Measurements from ENCODE around the gene LRRC4B.

LRRC4B gene

DNA sequence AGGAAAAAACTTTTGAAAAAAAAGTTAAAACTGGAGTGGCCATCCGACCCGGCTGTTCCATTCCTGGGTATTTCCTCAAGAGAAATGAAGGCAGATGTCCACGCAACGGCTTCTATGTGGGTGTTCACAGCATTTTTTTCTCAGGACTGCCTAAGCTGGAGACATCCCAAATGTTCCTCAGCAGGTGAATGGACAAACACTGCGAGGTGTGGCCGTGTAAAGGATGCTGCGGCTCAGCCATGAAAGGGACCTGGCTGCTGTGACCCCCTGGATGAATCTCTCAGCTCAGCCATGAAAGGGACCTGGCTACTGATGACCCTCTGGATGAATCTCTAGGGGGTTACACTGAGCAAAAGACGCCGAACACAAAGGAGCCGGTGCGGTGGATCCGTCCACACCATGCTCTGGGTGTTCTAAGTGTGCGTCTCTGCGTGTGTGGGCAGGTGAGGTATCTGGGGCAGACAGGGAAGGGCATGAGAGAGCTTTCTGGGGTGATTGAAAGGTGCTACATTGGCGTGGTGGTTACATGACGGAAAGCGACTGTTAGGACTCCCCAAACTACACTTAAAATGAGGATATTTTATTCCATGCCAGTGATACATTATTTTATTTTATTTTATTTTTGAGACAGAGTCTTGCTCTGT, 47.3 kb downstream of the LRRC4B start:
- no peak for DNase-seq

DNA sequence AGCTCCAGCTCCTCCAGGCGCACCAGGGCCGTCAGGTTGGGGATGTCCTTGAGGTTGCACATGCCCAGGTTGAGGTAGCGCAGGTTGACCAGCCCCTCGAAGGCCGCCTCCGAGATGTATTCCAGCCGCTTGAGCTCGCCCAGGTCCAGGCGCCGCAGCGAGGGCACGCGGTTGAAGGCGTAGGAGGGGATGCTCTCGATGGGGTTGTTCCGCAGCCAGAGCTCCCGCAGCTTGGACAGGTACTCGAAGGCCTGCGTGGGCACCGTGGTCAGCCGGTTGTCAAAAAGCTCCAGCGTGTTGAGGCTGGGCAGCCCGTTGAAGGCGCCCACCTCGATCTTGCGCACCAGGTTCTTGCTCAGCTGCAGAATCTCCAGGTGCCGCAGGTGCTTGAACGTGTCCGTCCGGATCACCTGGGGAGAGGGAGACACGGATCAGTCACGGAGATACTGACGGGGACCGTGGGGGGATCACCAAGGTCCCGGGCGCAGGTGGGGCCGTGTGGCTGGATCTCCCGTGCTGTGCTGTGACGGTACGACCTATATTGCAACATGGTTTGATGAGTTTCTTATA, 49.1 kb downstream of the LRRC4B start:
- DNase-seq, result no peak

DNA sequence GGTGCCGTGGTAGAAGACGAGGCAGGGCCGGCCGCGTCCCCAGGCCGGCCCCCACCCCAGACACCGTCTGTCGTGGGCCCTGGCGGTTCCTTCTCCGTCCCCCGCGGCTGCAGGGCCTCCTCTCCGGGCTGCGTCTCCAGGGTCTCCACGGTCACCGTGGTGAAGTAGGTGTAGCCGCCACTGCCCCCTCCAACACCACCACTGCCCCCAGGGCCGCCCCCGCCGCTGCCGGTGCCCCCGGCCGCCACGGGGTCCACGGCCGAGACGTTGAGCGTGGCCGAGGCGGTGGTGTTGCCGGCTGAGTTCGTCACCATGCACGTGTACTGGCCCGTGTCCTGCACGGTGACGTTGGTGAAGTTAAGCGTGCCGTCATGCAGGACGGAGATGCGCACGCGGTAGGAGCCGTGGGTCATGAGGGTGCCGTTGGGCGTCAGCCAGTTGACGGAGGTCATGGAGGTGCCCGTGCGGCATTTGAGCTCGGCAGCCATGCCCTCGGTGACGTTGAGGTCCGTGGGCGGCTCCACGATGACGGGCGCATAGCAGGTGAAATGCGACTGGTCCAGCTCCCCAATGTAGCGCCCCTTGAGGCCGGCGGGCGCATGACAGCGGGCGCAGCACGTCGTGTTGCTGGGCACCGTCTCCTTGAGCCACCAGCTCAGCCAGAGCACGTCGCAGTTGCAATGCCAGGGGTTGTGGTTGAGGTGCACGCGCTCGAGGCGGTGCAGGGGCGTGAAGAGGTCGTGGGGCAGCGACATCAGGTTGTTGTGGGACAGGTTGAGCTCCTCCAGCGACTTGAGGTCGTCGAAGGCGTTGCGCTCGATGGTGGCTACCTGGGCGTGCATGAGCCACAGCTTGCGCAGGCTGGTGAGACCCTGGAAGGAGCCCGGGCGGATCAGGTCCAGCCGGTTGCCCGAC, 49.9 kb downstream of the LRRC4B start:
- DNase-seq, result no peak

DNA sequence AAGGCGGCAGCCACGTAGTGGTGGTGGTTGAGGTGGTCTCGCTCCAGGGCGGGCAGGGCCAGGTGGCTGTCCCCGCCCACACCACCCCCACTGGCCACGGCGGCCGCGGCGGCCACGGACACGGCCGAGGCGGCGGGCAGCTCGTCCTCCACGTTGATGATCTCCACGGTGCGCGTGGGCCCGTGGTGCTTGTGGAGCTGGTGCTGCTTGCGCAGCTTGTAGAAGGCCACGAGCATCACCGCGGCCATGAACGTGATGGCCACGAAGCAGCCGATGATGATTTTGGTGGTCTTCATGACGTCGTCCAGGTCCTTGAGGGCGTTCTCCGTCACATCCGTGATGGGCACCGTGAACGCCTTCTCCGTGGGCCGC, 50.5 kb downstream of the LRRC4B start:
- DNase-seq, result no peak

DNA sequence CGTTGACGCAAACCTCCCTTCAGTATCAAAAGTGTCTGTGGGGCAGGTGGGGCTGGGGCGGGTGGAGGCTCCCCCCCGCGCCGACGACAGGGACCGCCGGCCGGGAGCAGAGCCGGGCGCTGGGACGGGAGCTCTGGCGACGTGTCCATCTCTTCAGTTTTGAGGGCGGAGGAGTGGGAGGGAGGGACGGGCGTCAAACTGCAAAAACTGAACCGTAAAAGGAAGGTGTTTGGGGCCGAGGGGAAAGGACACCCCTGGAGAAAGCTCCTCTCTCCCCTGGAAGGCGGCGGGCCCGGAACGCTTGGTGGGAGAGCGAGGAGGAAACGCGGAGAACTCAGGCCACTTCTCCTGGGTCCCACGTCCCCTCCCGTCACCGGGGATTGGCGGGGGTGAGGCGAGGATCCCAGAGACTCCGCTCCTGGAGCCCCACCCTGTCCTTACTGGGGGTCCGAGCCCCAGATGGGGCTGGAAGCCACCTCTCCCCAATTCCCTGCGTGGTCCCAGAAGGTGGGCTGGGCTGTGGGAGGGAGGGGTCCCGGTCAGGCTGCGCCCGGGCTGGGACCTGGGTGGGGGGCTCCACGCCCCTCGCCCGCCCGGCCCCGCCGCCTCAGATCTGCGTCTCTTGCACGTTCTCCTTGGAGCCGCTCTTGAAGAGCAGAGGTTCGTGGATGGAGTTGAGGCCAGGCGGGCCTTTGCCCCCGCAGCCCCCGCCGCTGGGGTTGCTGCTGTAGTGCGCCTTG, 51.1 kb downstream of the LRRC4B start:
- no peak for DNase-seq

DNA sequence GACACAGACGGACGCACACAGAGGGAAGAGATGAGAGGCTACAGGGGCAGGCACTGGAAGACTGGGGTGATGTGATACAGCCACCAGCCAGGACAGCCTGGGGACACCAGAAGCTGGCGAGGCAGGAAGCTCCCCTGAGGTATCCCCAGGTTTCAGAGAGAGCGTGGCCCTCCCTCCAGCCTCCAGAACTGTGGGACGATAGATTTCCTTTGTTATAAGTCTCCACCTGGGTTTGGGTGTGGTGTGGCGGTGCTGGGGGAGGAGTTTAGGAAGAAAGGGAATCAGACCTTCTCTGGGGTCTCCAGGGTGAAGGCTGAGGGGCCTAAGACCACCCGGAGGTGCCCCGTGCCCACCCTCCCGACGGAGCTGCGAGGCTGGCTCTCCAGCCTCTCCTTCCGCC, 51.8 kb downstream of the LRRC4B start:
- DNase-seq, result no peak

DNA sequence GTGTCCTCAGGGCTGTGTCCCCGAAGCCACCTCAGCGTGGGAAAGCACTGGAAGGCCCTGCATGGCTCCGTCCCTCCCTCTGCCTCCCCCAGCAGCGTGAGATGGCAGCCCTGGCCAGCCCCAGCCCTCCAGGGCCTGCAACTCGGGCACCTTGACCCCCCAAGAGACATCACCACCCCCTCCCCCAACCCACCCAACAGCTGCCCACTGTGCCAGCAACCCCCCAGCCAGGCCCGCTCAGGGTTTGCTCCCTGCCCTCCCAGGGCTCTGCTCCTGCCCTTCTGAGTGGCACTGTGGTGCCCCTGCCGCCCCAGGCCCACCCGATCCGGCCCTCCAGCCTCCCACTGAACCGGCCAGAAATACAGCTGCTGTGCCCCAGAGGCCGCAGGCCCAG, 53.1 kb downstream of the LRRC4B start:
- DNase-seq, result no peak

DNA sequence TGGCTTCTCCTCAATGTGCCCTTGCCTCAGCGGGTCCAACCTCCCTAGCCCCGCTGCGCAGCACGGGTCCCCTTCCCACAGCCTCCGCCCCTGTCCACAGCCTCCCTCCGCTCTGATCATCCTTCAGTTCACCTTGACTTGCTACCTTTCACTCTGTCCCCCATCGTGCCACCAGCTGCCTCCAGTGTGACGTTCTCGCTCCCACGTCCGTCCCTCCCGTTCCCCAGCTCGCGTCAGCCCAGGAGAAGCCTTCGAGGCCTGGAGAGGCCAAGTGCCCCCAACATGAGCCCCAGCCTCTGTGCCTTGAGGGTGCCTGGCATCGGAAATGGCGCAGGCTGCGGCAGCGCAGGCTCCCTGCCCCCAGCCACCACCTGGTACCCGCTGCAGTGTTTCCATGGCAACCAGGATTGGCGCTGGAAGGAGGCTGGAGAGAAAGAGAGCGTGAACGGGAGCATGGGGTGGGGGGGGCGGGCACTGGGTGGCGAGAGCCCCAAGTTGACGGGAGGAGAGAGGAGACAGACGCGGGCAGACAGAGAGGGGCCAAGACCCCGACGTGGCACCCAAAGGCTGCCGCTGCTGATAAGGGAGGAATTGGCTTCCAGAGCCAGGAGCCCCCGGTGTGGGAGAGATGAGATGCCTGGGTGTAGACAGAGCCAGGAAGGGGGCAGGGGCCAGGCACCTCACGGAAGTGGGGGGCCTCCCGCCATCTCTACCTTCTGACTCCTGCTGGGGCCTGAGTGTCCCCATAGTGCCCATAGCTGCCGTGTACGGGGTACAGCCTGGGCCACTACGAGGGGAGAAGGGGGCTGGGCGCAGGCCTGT, 53.7 kb downstream of the LRRC4B start:
- no peak for DNase-seq

DNA sequence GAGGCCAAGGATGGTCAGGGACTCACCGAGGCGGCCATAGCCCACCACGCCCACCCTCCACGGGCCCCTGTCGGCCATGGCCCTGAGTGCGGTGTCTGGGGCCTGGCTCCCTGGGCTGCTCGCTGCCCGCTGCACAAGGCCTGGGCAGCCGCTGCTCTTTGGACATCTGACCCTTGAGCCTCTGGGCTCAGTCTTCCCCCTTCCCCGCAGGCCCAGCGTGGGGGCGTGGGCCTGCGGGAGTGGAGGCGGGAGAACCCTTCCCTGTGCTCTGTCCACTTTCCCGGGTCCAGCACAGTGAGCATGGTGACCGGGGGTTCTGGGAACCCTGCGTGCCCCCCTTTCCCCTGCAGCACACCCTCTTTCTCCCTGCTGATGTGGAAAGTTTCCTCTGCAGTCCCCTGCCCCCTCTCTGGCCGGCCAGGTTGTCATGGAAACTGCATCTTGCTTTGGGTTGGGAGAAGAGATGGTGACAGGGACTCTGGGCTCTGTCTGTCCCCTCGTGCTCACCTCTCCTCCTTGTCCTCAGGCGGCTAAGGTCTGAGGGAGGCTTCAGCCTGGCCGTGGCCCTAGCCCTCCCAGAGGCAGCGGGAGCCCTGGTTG, 54.4 kb downstream of the LRRC4B start, which contains the start of gene ASPDH:
Gene ASPDH (minus strand): TSS at position 168 of the 600 bp plus-strand sequence. CDS start 90 bp downstream, at position 78.
- no peak for DNase-seq

DNA sequence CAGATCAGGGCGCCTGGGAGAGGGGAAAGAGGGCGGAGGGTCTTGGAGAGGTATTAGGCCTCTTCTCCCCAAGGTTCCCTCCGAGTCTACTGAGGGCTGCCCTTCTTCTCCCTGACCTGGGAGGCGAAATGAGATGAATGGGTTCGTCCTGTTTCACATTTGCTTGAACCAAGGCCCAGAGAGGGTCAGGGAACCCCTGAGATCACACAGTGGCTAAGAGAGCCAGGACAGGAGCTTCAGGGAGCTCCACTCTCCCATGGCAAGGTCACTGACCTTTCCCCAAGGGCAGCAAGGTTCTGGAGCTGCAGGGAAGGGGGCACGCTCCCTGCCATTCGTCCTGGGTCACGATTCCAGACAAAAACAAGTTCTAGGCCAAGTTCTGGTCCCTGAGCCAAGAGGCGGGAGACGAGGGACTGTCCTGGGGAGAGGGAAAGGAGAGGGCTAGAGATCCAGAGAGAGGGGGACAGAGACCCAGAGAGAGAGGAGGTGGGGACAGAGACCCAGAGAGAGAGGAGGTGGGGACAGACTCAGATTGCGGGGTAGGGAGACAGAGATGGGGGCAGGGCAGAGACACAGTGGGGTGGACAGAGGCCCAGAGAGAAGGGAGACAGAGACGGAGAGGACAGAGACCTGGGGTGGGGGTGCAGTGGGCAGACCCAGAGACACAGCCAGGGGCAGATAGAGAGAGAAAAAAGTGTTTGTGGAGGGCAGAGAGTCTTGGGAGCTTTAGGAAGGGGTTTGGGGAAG, 55.1 kb downstream of the LRRC4B start:
- DNase-seq, result no peak

DNA sequence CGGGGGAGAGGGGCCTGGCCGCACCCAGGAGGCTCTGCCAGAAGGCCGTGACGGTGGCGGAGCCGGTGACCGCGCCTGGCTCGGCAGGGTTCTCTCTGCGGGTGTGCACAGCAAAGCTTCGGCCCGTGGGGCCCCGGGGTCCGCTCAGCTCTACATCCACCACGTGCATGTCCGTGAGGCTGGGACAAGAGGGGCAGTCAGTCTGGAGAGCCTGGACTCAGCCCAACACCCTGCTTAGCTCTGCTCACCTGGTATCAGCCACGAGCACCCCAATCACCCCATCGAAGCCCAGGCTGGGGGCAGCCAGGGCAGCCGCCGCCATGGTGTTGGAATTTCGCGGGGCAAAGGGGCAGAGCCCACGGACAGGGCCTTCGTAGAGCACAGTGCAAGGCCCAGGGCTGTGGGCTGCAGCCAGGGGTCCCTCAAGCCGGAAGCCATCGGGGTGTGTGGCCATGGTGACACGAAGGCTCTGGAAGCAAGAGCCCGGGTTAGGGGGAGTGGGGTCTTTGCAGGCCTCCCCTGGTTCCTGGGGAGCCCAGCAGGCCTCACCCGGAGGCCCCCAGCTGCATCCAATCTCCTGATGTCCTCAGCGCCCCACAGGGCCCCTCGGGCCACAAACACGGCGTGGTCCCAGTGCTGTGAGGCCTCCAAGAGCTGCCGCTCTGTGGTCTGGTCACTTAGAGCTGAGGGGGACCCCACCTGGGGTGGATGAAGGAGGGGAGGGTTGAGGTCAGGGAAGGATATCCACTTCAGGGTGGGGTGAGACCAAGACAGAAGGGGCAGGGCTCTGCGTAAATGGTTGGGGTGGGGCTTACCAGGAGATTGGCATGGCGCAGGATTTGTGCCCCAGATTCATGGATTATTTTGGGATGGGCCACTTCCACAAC, 55.9 kb downstream of the LRRC4B start:
- DNase-seq, result no peak

DNA sequence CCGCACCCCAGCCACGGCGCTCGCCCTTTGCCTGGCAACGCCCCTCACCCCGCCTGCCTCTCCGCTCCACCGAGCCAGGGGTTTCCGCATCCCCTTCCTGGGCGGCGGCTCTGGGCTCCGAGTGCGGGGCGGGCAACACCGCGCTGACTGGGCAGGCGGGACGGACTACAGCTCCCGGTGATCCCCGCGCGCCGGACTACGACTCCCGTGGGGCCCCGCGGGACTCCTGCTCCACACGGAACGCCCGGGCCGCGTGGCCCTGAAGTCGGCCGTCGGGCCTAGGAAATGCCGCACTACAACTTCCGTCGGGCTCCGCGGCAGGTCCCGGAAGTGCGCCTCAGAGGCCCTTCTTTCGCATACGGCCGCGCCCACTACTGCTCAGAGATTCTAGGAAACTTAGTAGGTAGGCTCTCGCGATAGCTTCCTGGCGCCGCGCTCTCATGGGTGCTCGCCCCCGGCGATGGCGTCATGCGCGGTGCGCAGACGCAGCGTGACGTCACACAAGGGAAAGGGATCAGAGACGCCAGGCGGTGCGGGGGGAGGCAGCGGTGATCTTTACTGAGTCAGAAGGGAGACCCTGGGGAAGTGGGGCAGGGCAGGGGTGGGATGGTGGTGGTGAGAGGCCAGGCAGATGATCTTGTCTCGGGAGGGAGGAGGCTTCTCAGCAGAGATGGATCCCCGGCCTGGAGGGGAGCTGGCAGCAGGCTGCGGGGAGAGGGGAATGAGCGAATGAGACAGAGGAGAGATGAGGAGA, 57.0 kb downstream of the LRRC4B start, which contains the start of gene JOSD2:
Gene JOSD2 (minus strand): TSS at position 123 of the 754 bp plus-strand sequence. CDS start 760 bp downstream, outside the sequence.
- peak; percentile 91 to 95 (median 92) for DNase-seq

DNA sequence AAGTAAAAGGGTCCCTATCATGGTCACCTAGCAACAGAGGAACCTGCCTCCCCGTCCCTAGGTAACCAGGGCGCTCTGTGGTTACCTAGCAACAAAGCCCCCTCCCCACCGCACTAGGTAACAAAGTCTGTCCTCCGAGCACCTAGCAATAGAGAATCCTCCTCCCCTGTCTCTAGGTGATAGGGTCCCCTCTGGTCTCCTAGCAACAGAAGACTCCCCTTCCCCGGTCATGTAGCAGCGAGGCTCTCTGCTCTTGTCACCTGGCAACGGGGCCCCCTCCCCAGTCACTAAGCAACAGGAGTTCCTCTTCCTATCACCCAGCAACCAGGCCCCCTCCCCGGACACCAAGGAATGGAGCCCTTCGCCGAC, 57.6 kb downstream of the LRRC4B start:
- no peak for DNase-seq

DNA sequence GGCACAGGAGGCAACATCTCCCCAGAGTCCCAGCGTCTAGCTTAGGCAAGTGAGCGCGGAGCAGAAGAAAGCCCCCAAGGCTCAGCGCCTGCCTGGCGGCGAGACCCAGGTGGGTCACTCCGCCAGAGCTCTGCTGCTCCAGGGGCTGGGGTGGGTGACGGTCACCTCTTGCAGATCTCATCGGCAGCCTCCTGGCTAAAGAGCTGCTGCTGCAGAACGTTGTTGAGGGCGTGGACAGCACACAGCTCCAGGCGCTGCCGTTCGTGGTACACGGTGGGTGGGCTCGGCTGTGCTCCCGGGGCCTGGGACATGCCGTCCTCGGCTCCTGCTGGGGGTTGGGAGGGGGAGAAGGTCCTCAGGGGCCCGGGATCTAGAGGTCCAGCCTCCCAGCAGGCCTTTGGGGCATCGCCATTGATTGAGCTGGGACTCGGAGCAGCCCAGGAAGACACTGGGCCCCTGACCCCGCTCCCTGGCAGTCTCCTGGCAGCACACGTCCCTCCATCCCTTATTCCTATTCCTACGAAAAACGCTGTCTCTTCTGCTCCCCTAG, 58.0 kb downstream of the LRRC4B start:
- DNase-seq, result no peak

DNA sequence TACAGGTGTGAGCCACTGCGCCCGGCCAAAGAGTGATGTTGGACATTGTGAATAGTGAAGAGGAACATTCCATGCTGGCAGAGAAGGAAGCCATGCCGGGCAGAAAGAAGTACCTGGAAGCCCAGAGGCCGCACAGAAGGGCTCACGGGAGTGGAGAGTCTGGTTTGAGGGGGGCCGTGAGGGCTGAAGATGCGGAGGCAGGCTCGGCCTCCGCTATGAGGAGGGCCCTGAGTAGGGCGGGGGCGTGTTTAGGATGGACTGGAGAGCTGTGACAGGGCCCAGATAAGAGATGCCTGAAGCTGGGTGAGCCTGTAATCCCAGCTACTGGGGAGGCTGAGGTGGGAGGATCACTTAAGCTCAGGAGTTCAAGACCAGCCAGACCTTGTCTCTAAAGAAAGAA, 58.9 kb downstream of the LRRC4B start:
- DNase-seq, result no peak

DNA sequence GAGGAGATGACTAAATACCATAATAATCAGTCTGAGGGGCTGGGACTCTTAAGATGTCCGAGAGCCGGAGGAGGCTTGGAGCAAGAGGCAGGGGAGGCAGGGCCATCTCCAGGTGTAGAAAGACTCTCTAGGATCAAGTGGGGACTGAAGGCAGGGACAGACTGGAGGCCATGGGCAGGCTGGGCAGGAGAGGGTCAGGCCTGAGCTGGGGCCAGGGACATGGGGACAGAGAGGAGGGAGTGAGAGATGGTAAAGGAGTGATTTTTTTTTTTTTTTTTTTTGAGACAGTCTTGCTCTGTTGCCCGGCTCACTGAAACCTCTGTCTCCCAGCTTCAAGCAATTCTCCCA, 59.4 kb downstream of the LRRC4B start:
- DNase-seq, result no peak

DNA sequence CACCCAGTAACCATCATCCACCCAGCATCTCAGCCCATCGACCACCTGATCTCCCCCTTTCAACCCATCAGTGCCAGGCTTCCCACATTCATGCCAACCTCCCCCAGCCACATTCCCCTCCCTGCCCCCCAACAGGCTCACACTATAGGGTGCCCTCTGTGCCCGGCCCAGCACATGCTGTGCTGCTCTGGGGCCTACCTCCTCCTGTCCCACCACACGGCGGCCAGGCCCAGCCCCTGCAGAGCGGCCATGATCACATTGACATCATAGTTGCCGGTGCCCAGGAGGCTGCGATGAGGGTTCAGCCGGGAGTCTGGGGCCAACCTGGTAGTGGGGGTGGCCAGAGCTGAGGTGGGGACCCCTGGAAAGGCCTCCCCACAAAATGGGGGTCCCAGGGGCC, 60.9 kb downstream of the LRRC4B start:
- no peak for DNase-seq

DNA sequence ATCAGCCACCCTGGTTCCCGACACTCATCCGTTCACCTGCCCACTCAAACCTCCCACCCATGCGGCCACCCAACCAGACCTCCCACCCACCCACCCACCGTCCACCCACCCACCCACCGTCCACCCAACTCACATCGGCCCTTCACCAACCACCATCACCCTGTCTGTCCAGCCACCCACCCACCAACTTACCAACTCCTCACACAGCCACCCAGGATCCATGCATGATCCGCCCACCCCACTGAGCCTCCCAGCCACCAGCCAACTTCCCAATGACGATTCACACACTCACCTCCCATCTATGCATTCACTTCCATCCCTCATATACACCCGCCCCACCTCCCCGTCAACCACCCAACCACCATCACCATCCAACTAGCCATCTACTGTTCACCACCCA, 61.5 kb downstream of the LRRC4B start:
- DNase-seq, result no peak
